Cortex of kidney (tissue), 1 donor: ENCODE measurements around the gene CDH4.

ENCODE experiments used
- DNase-seq: peaks from one replicate; lab custom pipeline; 2025; lab: John Stamatoyannopoulos, UW

CDH4 gene

DNA sequence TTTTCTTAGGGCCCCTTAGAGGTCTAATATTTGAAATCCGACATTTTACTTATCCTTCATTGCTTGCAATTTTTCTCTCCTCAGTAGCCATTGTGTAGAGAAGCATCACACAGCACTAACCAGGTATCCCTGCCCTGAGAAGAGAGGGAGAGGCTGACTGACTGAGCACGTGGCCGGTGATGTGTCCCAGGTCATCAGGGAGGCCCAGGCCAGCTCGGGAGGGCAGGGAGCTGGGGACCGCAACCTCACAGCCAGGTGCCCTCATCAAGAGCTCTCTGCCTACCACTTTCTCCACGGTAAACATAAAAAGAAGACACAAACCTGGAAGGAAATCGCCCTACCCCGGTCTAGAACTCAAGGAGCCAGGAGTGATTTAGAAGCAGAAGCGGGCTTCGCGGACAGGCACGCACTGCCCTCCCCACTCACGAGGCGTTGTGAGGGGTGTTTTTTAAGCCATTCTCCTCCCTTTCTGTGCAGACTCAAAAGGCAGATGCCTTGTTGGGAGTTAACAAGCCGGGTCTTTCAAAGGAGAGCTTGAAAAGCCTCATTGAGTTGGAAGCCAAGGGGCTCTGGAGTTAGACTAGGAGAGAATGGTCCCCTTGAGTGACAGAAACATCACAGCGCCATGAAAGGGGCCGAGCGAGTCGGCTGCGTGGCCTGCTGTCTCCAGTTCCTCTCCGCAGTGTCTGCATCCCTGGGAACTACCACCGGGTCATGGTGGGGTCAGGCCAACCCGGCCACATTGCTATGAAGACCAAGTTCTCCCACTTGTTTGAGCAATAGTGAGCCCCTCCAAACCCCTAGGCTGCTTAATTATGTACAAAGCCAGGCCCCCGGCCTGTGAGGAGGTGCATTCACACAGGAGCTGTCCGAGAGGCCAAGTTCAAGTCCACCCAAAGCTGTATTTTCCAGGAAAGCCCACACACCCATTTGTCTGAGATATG, 285.4 kb downstream of the CDH4 start:
- DNase-seq, result no peak

DNA sequence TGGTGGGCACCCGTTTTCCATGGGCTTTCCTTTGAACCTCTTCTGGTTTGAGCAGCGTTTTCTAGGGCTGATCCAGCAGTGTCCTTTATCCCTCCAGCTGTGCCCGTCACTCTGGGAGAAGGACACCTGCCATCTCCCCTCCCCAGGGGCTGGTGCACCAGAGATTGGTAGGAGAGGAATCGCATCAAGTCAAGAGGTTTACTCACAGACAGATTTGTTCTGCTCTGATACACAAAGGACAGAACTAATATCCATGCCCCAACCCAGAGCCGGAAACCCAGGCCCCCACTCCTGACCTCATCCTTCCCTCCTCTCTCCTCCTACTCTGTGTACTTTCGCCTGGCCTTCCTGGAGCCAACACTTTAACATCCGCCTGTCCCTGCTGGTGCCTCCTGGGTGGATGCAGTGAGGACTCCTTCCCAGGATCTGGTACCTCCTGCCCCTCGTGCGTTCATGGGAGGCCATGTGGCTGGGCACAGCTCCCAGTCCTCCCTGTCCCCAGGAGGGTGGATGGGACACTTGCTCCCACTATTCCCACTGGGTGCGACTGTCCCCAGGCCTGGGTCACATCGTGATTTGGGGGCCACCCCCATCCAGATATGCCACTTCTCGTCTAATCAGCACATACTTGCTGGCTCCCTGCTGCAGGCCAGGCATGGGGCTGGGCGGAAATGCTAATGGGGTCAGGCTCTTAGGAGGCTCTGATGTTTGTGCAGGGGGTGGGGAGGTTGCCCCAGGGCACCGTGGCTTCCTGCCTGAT, 286.3 kb downstream of the CDH4 start:
- no peak for DNase-seq

DNA sequence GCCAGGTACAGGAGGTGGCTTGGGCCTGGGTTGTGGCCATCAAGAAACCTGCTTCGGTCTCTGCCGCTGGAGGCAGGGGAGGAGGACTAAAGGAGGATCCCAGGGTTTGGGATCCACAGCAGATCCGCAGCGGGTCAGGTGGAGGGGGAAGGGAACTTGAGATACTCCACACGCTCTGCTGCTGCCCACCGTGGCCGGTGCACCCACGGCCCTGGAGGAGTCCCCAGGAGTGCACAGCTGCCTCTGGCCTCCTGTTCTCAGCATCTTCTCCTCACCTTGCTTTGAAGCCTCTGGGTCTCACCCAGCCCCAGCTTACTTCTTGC, 286.8 kb downstream of the CDH4 start:
- DNase-seq, result no peak

DNA sequence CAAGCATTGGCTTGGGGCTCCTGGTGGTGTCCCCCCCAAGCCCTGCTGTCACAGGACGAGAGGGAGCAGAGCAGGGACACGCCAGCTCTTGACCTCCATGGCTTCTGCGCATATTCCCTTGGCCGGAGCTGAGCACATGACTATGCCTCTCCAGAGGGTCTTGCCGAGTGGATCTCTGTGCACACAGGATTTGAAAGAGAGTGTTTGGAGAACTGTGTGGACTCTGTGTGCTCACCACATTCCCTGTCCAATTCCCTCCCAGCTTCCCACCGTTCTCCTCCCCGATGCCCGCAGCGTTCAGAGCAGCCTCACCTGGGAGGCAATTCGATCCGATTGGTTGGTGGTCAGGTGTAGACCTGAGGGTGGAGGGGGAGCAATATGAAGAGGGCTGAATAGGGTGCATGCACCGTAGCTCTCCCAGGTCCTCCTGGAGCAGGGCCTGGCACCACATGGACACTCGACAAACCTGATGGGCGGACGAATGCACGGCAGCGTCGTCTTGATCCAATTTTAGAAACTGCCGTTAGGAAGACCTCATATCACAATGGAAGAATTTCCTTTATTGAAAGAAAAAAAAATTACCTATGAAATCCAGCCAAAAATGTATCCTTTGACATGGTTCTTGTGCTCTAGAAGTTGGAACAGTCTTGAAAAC, 287.8 kb downstream of the CDH4 start:
- DNase-seq, result no peak

DNA sequence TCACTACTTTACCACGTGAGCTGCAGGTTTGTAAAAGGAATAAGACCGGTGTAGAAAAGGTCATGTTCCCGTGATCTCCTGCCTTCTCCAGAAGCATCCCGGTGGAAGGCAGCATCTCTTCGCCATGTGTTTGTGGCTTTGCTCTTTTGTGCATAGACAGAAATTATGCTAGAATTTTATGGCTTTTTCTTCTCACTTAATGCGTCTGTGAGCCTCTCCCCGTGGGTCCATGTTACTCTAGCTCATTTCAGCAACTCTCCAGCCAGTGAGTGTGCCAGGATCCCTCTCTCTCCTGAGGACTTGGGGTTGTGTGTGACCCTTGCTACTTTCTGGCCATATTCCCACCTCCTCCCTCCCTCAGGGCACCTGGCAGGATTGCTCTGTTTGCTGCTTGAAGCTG, 289.5 kb downstream of the CDH4 start:
- no peak for DNase-seq

DNA sequence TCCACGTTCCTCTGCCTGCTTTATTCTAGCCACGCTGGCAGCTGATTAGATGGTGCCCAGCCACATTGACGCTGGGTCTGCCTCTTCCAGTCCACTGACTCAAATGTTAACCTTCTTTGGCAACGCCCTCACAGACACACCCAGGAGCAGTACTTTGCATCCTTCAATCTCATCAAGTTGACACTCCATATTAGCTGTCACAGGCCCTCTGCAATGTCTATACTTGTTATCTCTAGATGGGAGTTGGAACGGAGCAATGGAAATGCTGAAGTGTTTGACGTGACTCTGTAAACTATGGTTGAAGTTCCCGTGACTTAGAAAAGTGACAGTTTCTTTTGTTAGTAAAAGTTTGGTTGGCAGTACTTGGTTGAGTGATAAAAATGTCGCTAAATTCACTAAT, 291.0 kb downstream of the CDH4 start:
- no peak for DNase-seq

DNA sequence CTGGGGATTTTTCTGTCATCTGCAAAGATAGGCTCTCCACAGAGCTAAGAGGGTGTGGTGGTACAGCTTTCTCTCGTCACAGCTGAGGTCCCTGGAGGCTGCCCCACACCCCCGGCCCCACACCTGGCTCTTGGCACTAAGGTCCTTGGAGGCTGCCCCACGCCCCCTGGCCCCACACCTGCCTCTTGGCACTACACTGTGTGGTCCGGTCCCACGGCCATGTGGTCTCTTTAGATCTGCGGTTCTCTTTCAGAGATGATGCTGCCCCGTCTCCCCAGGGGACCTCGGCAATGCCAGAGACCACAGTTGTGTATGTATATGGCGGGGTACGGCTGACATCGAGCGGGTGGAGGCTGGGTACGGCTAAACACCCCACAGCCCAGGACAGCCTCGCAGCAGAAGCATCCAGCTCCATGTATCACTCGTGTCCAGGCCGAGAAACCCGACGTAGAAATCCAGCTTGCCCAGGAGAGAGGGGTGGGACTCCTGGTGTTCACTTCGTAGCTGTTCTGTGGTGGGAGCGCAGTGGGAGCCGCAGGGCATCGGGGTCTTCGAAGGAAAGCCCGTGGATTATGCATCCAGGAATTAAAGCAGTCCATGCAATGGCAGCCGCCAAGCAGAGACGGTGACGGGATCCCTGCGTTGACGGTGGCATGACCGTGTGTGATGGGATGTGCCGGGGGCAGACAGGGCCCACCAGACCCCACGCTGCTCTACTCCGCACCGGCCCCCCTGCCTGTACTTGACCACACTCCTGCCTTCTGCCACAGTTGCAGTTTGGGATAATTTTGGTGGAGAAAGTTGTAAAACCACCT, 292.1 kb downstream of the CDH4 start:
- DNase-seq, result no peak

DNA sequence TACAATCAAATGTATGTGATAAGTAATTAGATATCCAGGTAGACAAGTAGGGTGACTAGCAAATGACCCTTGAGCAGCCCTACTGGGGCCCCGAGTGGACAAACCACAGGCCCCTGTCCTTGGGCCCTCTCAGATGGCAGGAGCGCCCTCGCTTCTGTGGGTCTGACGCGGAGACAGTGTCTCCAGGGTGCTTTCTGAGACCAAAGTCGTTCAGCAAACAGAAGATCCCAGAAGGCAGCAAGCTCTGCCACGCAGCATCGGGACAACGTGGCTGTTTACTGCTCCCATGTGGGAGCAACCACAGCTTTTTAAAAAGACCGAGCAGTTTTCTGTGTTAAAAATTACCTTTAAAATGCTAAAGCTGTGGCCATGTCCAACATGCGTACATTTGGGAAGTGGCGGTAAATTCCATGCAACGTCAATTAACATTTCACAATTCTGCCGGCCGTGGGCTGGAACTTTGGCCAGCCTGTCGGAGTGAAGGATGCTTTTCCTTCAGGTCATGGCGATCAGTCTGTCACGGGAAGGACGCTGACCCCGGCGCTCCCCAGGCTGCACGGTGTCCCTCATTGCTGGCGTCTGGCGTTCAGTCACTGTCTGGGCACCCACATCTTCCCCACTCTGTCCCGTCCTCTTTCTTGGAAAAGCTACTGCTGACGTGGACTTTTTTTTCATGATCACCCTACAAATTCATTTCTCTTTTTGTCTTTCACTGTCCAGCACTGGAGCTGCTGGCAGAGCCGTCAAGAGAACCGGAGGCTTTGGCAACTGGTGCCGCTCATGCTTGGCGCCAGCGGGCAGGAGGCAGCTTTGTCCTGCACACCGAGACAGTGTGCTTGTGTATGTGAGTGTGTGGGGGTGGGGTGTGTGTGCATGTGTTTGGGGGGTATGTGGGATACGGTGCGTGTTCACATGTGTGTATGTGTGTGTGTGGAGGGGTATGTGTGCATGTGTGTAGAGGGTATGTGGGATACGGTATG, 293.1 kb downstream of the CDH4 start:
- DNase-seq, result no peak

DNA sequence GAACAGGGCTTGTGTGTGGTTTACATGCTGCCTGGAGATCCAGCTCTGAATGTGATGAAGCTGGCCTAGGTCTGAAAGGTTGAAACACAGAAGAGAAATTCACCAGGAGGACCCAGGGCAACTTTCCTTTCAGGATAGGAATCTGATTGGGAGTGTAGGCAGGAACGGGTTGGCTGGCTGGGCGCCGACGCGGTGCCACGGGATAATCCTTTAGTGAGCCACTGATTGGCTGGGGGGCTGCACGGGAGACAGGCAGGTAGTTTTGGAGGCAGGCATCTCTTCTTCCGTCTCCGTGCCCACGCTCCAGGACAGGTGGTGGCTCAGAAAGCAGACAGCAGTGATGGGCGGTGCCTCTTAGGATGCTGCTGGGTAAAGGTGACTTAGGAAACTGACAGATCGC, 294.6 kb downstream of the CDH4 start:
- no peak for DNase-seq

DNA sequence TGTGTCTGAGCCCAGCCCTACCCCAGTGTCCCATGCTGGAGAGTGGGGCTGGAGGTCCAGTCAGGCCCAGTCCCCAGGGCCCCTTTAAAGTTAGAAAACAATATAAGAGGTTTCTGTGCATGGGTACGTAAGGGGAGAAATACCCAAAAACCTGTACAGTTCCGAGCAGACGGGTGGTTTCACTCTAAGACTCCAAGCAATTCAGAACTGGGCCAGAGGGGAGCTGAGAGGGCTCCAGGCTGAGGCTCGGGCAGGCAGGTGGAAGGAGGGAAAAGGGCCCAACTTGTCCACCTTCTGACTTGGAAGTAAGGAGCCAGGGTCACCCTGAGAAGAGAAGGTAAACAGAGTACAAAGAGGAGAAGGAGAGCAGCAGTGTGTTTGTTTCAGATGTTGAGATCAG, 296.0 kb downstream of the CDH4 start:
- no peak for DNase-seq

DNA sequence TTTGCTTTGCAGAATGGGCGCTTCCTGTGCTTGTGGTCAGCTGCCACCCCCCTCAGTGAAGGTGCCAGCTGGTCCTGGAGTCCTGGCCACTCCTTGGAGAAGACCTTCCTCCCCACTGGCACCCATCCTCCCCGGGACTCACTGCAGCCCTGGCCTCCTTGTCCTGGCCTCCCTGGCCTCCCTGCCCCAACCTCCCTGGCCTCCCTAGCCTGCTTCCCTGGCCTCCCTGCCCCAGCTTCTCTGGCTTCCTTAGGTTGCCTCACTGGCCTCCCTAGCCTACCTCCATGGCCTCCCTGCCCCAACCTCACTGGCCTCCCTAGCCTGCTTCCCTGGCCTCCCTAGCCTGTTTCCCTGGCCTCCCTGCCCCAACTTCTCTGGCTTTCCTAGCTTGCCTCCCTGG, 297.8 kb downstream of the CDH4 start:
- no peak for DNase-seq

DNA sequence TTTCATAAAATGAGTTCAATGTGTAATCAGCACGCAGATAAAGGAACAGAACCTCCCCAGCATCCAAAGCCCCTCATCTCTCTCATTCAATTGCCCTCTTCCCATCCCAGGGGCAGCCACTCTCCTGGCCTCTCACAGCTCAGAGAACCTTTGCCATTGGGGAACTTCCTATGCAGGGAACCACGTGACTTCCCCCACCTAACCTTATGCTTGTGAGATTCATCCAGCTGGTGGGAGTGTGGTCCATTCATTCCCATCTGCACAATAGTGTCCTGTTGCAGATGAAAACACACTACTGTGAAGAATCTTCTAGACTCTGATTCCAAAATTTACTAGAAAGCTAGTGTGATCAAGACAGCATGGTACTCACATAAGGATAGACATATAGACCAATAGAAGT, 299.3 kb downstream of the CDH4 start:
- DNase-seq, result no peak

DNA sequence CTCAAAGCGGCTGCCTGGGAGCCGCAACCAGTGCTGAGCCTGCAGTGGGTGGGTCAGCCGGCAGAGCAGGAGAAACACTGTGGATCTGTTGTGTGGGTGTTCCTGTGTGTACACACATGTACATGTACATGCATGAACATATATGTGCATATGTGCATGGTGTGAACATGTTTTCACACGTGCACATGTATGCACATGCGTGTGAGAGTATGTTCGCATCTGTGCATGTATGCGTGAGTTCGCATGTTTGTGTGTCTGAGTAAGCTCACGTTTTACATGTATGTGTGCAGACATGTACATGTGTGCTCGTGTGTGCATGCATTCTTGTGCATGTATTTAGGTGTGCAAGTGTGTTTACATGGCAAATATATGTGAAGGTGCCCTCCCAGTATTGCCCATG, 302.6 kb downstream of the CDH4 start:
- DNase-seq, result no peak

DNA sequence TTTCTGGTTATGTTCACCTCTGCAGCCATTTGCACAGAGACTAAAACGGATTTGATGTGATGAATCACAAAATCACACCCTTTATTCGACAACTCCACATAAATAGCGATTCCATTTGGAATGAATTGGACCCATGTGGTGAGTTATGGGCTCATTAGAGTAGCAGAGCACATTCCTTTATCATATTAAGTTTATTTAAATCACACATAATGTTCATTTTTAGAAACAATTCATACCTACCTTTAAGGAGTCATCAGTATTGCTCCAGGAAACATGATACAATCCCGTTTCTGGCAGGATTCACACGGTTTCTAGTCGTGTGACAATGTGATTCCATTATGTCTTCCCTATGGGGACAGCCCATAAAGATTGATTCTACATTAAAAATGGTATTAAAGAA, 303.5 kb downstream of the CDH4 start:
- DNase-seq, result no peak

DNA sequence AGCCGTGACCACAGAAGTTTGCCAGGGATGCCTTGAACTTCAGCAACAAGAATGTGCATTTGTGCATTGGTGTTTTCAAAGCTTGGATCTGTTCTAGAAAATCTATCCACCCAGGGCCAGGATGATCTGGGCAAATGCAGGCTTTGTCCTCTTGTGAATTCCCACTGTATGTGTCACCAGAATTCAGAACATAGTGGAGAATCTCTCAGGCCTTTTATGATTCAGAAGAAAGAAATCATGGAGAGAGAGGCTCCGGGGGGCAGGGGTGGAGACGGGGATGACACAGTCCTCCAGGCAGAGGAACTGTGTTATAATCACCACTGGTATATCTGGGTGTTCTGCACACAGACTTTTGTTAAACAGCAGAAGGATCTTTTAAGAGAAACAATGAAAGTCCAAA, 304.1 kb downstream of the CDH4 start:
- DNase-seq, result no peak

DNA sequence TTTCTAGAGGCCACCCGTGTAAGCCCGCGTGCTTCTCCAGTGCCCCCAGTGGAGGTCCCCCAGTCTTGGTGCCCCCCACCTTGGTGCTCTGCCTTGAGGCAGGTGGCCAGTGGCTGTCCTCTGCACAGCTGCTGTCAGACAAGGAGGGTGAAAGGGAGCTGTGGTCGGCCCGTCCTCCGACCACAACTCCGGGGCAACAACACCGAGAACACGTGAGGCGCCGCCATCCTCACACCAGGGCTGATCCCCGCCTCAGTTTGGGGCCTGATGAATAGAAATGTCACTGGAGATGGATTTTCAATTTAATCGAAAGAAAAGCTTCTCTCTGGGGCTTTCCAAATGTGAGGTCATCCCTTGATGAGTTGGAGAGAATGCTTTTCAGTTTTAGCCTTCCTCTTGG, 304.6 kb downstream of the CDH4 start:
- no peak for DNase-seq

DNA sequence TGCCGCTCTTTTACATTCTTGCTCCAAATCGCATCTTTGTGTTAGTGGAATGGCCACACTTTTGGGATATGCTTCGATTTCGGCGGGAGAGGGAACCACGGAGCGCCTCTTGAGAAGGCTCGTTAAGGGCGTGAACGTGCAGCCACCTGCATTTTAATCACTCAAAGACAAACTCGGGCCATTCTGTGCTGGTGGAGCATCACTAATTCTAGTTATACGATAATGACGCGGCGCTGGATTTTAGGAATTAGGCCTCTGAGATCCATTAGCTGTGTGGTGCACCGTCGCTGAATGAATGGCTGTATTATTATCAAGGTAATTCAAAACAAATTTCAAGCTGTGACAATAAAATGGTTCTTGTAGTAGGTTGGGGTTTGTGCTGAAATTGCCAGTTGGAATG, 305.6 kb downstream of the CDH4 start:
- DNase-seq, result no peak

DNA sequence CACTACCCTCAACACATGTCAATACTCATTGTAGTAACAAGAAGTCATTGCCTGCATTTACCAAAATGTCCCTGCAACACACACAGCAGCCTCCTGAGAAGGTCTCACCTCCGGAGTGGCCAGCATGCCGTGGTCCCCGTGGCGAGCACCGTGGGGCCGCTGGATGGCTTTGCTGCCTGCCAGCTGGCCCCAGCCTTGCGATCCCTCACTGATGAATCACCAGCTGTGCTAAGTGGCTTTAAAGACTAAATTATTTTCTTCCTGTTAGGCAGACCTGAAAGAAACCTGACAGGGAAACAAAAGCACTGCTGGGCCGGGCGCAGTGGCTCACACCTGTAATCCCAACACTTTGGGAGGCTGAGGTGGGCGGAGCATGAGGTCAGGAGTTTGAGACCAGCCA, 306.7 kb downstream of the CDH4 start:
- no peak for DNase-seq

DNA sequence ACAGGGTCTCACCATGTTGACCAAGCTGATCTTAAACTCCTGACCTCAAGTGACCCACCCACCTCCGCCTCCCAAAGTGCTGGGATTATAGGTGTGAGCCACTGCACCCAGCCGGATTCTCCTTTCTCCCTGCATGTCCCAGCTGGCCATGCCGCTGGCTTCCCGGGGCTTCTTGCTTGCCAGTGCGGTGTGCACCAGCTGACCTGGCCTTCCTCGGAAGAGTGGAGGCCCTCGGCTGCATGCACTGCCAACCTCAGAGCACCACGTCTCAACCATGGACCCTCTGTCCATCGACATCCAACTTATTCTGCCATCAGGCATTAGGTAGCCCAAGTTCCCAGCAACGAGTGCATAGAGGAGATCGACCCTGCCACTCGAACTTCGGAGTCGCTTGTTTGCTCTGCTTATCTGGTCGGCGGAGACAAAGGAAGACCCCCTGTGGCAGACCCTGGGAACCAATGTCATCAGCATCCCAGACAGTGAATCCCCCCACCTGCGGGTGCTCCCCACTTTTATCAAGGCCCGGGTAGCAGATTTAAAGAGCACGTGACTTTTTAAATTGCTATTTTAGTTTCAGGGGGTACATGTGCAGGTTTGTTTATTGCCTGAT, 307.8 kb downstream of the CDH4 start:
- DNase-seq, result no peak

DNA sequence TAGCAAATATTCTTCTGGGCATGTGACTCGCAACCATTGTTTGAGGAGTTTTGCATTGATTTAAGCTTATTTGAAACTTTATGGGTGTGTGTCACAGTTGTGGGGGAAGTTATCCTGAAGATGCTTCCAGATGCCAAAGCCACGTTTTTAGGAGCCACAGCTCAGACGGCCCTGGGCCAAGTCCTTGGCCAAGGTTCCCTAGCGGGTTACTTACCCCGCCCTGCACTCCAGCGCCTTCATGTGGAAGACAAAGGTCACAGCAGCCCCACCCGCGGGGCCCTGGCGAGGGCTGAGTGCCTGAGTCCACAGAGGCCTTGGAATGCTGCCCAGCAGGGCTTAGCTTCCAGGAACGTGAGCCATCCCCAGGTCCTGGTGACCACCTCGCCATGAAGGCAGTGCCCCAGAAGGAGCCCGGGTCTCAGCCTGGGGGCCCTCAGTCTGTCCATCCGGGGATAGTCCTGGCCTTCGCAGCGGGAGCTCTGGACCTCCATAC, 308.3 kb downstream of the CDH4 start:
- DNase-seq, result no peak
